ENCODE results near the gene OTUB1.
"Not testable (repeated sequence)": the region's sequence is repeated elsewhere in the genome, so short reads cannot be mapped to it uniquely, and the experiment has no call there.

Gene OTUB1, protein sequence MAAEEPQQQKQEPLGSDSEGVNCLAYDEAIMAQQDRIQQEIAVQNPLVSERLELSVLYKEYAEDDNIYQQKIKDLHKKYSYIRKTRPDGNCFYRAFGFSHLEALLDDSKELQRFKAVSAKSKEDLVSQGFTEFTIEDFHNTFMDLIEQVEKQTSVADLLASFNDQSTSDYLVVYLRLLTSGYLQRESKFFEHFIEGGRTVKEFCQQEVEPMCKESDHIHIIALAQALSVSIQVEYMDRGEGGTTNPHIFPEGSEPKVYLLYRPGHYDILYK

DNA sequence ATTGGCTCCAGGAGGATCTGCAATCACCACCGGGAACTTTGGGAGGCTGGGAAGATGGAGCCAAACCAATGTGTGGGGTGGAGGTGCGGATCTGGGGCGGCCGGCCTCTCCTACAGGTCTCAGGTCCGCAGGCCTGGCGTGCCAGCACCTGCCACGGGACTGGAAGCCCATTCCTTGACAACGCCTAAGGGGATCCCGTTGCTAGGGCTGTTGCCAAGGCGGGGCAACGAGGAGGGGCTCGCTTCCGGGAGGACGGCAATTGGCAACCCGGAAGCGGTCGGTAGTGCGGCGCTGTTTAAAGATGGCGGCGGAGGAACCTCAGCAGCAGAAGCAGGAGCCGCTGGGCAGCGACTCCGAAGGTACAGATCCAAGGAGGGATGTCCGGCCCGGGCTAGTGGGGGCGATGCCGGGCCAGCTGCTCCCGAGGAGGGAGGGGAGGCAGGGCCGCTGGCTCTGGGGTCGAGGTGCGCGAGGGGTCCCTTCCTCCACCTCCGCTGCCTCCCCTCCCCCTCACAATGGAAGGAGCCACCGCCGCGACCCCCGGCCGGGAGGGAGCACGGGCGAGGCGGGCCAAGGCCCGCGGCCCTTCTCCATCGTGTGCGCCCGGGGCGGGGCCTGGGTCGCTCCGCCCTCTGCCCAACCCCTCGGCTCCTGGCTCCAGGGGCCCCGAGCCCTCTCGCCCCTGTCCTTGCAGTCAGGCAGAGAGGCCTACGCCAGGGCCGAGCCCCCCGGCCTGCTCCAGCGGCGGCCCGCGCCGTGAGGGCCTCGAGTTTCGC is at the start of gene OTUB1:
TSS of gene OTUB1 (plus strand) at position 283 of the 776 bp plus-strand sequence. CDS start at position 302, 19 bp downstream.
- FAIRE-seq (peak; percentile 86), DNase-seq (ENCODE audit: insufficient read length, low spot score) (peak; percentile 96)

GRCh38 chr11:63937713-63938478 is 48.3 kb upstream of the OTUB1 start:
- peak; percentile 45 for DNase-seq (ENCODE audit: insufficient read length, low spot score)
- FAIRE-seq = no peak

DNA sequence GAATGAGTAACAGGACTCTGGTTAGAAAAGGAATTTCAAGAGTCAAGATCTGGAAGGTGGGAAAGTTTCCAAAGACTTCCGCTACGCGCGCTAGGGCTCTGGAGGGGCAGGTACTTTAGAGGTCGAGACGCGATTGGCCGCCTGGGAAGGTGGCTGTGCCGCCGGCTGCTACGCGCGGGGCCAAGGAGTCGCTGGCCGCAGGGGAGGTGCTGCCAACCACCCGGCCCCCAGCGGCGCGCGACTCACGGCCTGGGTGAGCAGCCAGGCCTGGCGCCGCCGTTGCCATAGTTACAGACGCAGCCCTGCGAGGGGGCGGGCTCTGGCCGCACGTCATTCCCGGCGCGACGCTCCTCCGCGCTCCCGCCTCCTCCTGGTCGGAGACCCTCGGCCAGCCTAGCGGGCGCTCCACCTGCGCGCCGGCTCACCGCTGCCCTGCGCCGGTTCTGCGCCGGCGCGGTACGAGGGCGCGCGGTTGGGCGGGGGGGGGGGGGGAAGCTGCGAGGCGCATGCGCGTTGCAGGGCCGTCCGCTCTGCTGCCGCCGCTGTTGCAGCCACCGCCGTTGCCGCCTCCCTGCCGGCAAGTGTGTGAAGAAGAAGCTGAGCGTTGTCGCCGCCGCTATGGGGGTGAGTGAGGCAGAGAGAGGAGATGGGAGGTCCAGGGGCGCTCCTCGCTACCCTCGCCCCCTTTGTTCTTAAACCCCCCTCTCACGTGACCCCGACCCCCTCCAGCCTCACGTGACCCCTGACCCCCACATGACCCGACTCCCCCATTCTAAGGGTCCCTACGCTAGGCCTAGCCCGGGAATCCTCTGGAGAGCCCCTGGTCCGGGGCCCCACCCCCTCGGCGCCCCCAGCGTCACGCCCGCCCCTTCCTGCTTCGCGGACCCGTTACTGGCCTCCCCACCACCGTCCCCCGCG is 47.5 kb upstream of the OTUB1 start, which contains the start of gene NAA40:
TSS of gene NAA40 (plus strand) at position 524 of the 918 bp plus-strand sequence. CDS start at position 619, 95 bp downstream.
- FAIRE-seq = peak; percentile 81
- peak; percentile 96 for DNase-seq (ENCODE audit: insufficient read length, low spot score)

DNA sequence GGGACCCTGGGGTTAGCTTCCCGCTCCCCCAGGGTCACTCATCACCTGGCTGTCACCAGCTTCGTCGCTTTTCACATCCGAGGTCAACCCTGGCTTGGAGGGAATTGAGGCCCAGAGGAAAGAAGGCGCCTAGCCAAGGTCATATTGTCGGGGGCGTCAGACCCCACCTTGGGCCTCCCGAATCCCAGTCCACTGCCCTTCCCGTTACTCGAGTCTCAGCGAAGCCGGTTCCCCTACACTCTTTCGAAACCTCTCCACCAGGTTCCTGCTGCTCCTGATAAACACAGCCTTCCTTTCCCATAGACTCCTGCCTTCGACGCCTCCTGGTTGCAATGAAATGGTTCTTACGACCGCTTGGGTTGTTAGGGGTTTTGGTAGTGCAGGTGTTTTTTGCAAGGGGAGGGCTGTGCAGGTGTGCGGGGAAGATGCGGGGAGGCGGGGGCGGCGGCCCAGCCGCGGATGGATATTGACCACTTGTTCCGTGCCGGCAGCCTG is 46.8 kb upstream of the OTUB1 start:
- no peak for DNase-seq (ENCODE audit: insufficient read length, low spot score)
- FAIRE-seq = no peak

- FAIRE-seq (no peak), DNase-seq (ENCODE audit: insufficient read length, low spot score) (no peak)
Observed at GRCh38 chr11:63940786-63941185, 45.5 kb upstream of the OTUB1 start.

- DNase-seq (ENCODE audit: insufficient read length, low spot score) = no peak
- no peak for FAIRE-seq
Observed at GRCh38 chr11:63941901-63942300, 44.3 kb upstream of the OTUB1 start.

- no peak for FAIRE-seq
- no peak for DNase-seq (ENCODE audit: insufficient read length, low spot score)
Observed at GRCh38 chr11:63942803-63943202, 43.4 kb upstream of the OTUB1 start.

- FAIRE-seq (no peak), DNase-seq (ENCODE audit: insufficient read length, low spot score) (no peak)
Observed at GRCh38 chr11:63944987-63945386, 41.3 kb upstream of the OTUB1 start.

DNA sequence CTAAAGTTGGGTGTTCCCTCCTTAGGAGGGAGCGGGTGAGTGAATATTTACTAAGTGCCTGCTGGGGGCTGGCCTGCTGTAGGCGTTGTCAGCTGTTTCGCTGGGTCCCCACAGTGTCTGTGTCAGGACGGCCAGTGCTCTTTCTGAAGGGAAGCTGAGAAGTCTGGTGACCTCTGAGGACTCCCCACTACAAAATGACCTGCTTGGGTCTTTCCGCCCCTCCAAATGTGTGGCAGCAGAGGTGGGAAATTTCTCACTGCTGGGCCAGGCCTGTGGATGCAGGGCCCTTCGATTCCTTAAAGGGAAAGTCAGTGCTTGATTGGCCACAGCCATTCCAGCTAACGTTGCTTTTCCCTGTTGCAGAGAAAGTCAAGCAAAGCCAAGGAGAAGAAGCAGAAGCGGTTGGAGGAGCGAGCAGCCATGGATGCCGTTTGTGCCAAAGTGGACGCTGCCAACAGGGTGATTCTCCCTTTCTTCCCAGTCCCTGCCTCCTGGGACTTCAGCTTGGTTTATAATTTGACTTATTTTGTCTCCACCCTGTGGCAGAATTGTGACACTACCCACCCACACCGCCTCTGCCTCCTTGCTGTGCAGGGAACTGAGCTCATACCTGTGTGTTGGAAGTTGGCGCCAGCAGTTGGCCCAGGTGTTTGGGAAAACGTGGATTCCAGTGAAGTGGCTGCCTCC is 40.6 kb upstream of the OTUB1 start:
- DNase-seq (ENCODE audit: insufficient read length, low spot score) (peak; percentile 59), FAIRE-seq (no peak)

DNA sequence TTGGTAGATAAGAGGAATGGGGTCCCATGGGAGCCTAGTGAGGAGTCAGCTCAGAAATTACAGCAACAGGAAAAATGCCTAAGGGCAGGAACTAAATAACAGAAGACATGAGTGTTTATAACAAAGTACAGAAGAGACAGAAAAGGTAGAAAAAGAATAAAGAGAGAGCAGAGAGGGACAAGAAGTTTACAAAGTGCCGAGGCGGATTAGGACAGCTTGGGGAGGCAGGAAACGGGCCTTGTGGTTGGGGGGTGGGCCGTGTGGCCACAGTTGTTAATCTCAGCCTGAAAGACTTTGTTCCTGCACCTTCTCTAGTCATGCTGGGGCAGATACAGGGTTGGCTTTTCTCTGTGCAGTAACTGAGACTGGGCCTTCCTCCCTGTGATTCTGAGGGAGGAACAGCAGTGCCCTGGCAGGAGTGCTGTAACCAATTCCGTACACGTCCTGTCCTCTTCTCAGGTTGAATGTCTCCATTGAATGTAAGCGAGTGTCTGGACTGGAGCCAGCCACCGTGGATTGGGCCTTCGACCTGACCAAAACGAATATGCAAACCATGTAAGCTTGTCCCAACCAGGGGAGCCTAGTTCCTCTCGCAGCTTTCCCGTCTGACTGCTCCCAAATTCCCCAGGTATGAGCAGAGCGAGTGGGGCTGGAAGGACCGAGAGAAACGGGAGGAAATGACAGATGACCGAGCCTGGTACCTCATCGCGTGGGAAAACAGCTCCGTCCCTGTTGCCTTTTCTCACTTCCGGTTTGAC is 34.3 kb upstream of the OTUB1 start:
- DNase-seq (ENCODE audit: insufficient read length, low spot score) (no peak), FAIRE-seq (no peak)

GRCh38 chr11:63952570-63952969 is 33.7 kb upstream of the OTUB1 start:
- DNase-seq (ENCODE audit: insufficient read length, low spot score) (no peak), FAIRE-seq (no peak)

DNA sequence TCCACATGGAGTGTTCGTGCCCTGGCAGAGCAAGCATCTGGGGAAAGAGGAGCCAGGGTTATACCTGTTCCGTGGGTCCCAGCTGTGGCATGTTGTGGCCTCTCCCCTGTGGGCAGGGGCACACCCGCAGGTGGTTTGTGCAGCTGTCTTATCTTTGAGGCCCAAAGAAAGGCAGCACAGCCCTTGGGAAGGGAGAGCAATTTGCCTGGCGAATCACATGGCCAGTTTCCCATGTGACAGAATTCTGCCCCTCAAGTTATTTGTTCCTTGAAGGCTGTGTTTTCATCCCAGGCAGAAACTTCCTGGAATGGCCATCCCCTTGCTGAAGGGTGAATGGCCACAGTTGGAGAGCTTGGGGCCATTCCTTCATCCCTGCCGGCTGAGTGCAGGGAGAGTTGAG is 28.2 kb upstream of the OTUB1 start:
- DNase-seq (ENCODE audit: insufficient read length, low spot score) (no peak), FAIRE-seq (no peak)

GRCh38 chr11:63961608-63962412 is 24.4 kb upstream of the OTUB1 start:
- DNase-seq (ENCODE audit: insufficient read length, low spot score) (no peak), FAIRE-seq (no peak)

- DNase-seq (ENCODE audit: insufficient read length, low spot score); FAIRE-seq: not testable (repeated sequence)
Observed at GRCh38 chr11:63963895-63964294, 22.3 kb upstream of the OTUB1 start.

DNA sequence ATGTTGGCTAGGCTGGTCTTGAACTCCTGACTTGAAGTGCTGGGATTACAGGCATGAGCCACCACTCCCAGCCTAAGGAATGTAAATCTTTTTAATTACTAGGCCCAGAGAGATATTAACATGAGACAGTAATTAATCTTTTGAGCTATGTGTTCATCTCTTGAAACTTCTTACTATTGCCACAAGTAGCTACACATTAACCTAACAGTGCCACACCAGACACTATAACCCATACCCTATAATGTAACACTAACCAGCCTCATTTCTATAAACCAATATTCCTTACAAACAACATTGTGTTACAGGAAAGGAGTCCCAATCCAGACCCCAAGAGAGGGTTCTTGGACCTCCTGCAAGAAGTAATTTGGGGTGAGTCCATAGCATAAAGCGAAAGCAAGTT is 19.8 kb upstream of the OTUB1 start:
- FAIRE-seq (no peak), DNase-seq (ENCODE audit: insufficient read length, low spot score) (no peak)

- DNase-seq (ENCODE audit: insufficient read length, low spot score) (no peak), FAIRE-seq (no peak)
Observed at GRCh38 chr11:63969461-63969860, 16.8 kb upstream of the OTUB1 start.

DNA sequence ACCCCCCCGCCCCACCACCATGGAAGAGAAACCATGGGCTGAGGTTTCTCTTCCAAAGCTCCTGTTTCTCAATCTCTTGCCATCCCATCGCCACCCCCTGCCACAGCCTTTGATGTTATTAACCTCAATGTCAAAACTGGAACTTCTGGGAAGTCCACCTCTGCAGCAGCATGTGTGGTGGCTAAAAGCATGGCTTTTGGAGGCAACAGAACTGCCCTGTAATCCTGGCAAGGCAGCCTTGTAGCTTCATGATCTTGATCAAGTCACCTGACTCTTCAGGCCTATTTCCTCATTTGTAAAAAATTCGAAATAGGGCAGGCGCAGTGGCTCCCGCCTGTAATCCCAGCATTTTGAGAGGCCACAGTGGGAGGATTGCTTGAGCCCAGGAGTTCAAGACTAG is 15.3 kb upstream of the OTUB1 start:
- no peak for FAIRE-seq
- DNase-seq (ENCODE audit: insufficient read length, low spot score) = no peak

DNA sequence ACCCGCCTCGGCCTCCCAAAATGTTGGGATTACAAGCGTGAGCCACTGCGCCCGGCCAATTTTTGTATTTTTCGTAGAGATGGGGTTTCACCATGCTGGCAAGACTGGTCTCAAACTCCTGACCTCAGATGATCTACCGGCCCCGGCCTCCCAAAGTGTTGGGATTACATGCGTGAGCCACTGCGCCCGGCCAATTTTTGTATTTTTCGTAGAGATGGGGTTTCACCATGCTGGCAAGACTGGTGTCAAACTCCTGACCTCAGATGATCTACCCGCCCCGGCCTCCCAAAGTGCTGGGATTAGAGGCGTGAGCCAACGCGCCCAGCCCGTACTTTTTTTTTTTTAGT is 12.4 kb upstream of the OTUB1 start:
- DNase-seq (ENCODE audit: insufficient read length, low spot score); FAIRE-seq: not testable (repeated sequence)

All from HTR-8/SVneo (cell line).